ENCODE data around the gene RABGEF1. TPM values are rescaled to one million over a fixed set of nuclear protein-coding genes. Genes with fewer than 3 reads are reported as not detected.
A peak's percentile ranks its signal among the peaks of the same experiment; 100 is the strongest.
"Not testable (repeated sequence)": the region's sequence is repeated elsewhere in the genome, so short reads cannot be mapped to it uniquely, and the experiment has no call there.

Gene RABGEF1
- polyA plus RNA-seq, 4 donors: 9.7 to 22.3 (median 11.8) TPM

- 90 to 91% (median 91%) methylated on average over 5 of the region's 5 CpGs for WGBS, 3 donors
- Histone ChIP-seq H3K36me3 (ENCODE audit: control insufficient read depth in 3 of 3, insufficient read depth in 2 of 3, low read depth in 1 of 3, low read length in 3 of 3) (peaks cover 5 to 26% (median 7%) of the 10 kb centered on the region in 3 donors), H3K4me1 (ENCODE audit: control insufficient read depth in 3 of 3, insufficient read depth in 2 of 3, low read depth in 1 of 3, low read length in 2 of 3) (peaks cover 0 to 10% (median 0%) of the 10 kb centered on the region in 3 donors), H3K9me3 (ENCODE audit: control insufficient read depth in 2 of 2, insufficient read depth in 1 of 2, low read depth in 1 of 2, low read length in 1 of 2) (no peaks in the 10 kb centered on the region), H3K27me3 (ENCODE audit: control insufficient read depth in 3 of 3, insufficient read depth in 3 of 3, low read length in 3 of 3) (no peaks in the 10 kb centered on the region), H3K4me3 (ENCODE audit: low read depth in 1 of 3, low read length in 3 of 3) (no peak overlapping the region), H3K27ac (ENCODE audit: low read depth in 1 of 3, low read length in 2 of 3) (no peak overlapping the region)
- no peak for FAIRE-seq
- DNase-seq: peak; percentile 20 to 36
Measured at GRCh38 chr7:66779669-66780409, 39.3 kb downstream of the RABGEF1 start.

DNA sequence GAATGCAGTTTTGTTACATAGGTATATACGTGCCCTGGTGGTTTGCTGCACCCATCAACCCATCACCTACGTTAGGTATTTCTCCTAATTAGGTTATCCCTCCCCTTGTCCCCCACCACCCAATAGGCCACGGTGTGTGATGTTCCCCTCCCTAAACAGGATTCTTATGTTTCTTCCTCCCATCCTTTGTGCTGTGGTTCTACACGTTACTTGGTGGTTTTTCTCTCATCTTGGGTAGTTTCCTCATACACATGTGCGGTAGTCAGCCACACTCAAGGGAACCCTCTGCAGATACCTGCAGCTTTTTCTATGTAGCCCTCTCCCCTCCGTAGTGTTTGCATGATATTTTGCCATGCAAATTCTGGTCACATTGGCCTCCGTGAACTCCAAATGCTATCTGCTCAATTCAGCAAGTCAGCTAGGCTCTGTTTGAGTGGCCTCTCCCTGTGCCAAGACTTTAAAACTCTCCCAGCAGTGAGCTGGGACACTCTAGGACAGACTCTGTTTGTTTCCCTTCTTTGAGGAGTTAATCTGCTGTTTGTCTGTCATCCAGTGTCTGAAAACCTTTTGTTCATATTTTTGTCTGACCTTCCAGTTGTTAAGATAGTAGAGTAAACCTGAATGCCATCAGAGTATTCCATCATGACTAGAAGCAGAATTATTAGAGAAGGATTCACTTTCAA, 41.0 kb downstream of the RABGEF1 start:
- 83 to 88% (median 83%) methylated on average over 7 of the region's 7 CpGs for WGBS, 3 donors
- no peak for FAIRE-seq
- H3K27ac ChIP-seq (ENCODE audit: low read depth in 1 of 3, low read length in 2 of 3): no peak overlapping the region
- DNase-seq: no peak
- H3K9me3 ChIP-seq (ENCODE audit: control insufficient read depth in 2 of 2, insufficient read depth in 1 of 2, low read depth in 1 of 2, low read length in 1 of 2): no peaks in the 10 kb centered on the region
- no peaks in the 10 kb centered on the region for H3K27me3 ChIP-seq (ENCODE audit: control insufficient read depth in 3 of 3, insufficient read depth in 3 of 3, low read length in 3 of 3)
- peaks cover 0 to 5% (median 0%) of the 10 kb centered on the region in 3 donors for H3K4me1 ChIP-seq (ENCODE audit: control insufficient read depth in 3 of 3, insufficient read depth in 2 of 3, low read depth in 1 of 3, low read length in 2 of 3)
- no peak overlapping the region for H3K4me3 ChIP-seq (ENCODE audit: low read depth in 1 of 3, low read length in 3 of 3)
- peaks cover 3 to 24% (median 6%) of the 10 kb centered on the region in 3 donors for H3K36me3 ChIP-seq (ENCODE audit: control insufficient read depth in 3 of 3, insufficient read depth in 2 of 3, low read depth in 1 of 3, low read length in 3 of 3)

DNA sequence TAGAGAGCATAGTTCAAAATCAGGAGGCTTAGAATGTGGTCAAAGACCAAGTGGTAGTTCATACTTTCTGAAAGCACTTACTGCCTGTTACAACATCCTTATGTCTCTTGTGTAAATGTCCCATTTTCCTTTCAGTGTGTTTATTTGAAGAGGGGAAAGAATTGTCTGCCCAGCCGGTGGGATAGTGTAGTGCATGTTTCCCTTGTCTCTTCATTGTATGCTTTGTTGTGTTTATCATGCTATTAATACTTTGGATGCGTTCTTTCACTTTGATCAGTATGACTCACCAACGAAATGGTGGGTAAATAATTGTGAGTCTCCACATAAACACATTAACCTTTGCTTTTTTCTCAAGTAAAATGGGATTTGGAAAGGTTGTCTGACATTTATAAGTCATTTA, 42.3 kb downstream of the RABGEF1 start:
- peak; percentile 4 to 8 for DNase-seq
- not testable (repeated sequence) for FAIRE-seq
- 20 to 40% (median 24%) methylated on average over 3 of the region's 3 CpGs for WGBS, 3 donors

DNA sequence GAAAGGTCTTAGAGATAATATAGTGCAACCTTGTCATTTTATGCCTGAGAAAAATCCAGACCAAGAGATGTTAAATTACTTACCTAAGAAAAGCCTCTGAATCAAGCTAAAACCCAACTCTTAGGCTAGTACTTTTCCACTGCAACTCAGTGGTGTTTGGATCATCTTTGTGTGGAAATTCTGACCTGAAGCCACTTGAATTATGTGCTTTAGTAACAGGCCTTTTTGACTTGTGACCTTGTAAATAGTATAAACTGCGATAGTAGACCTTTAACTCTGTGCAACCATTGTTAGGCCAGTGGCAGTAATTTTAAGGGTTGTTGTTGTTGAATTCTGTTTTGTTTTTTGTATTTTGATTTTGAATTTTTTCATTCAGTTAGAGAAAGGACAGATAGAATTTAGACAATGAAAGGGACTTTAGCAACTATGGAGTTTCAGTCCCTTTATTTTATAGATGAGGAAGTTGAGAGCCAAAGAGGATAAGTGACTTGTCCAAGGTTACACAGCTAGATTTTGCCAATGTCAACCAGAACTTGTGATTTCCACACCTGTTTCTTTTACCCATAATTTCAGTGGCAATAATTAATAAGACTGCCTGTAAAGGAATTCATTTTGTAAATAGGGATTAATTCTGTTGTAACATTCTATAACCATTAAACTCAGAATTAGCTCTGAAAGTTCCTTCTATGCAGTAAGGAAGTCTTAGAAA, 43.5 kb downstream of the RABGEF1 start:
- not testable (repeated sequence) for H3K27ac ChIP-seq (ENCODE audit: low read depth in 1 of 3, low read length in 2 of 3); H3K27me3 ChIP-seq (ENCODE audit: control insufficient read depth in 3 of 3, insufficient read depth in 3 of 3, low read length in 3 of 3); FAIRE-seq; H3K4me1 ChIP-seq (ENCODE audit: control insufficient read depth in 3 of 3, insufficient read depth in 2 of 3, low read depth in 1 of 3, low read length in 2 of 3); DNase-seq; H3K4me3 ChIP-seq (ENCODE audit: low read depth in 1 of 3, low read length in 3 of 3); H3K9me3 ChIP-seq (ENCODE audit: control insufficient read depth in 2 of 2, insufficient read depth in 1 of 2, low read depth in 1 of 2, low read length in 1 of 2)
- 81 to 92% (median 85%) methylated on average over 1 of the region's 1 CpG for WGBS, 3 donors
- H3K36me3 ChIP-seq (ENCODE audit: control insufficient read depth in 3 of 3, insufficient read depth in 2 of 3, low read depth in 1 of 3, low read length in 3 of 3): peaks cover 4 to 34% (median 5%) of the 10 kb centered on the region in 3 donors

More for the DNA sequence above, 42.3 kb downstream of the RABGEF1 start:
- H3K36me3 ChIP-seq (ENCODE audit: control insufficient read depth in 3 of 3, insufficient read depth in 2 of 3, low read depth in 1 of 3, low read length in 3 of 3): peaks cover 5 to 32% (median 6%) of the 10 kb centered on the region in 3 donors
- H3K9me3 ChIP-seq (ENCODE audit: control insufficient read depth in 2 of 2, insufficient read depth in 1 of 2, low read depth in 1 of 2, low read length in 1 of 2); H3K4me3 ChIP-seq (ENCODE audit: low read depth in 1 of 3, low read length in 3 of 3); H3K27me3 ChIP-seq (ENCODE audit: control insufficient read depth in 3 of 3, insufficient read depth in 3 of 3, low read length in 3 of 3); H3K4me1 ChIP-seq (ENCODE audit: control insufficient read depth in 3 of 3, insufficient read depth in 2 of 3, low read depth in 1 of 3, low read length in 2 of 3); H3K27ac ChIP-seq (ENCODE audit: low read depth in 1 of 3, low read length in 2 of 3): not testable (repeated sequence)

- WGBS, 3 donors: 89 to 95% (median 93%) methylated on average over 6 of the region's 6 CpGs
- Histone ChIP-seq H3K27ac (ENCODE audit: low read depth in 1 of 3, low read length in 2 of 3) (no peak overlapping the region), H3K36me3 (ENCODE audit: control insufficient read depth in 3 of 3, insufficient read depth in 2 of 3, low read depth in 1 of 3, low read length in 3 of 3) (peaks cover 3 to 40% (median 8%) of the 10 kb centered on the region in 3 donors), H3K4me3 (ENCODE audit: low read depth in 1 of 3, low read length in 3 of 3) (no peak overlapping the region), H3K9me3 (ENCODE audit: control insufficient read depth in 2 of 2, insufficient read depth in 1 of 2, low read depth in 1 of 2, low read length in 1 of 2) (no peaks in the 10 kb centered on the region), H3K27me3 (ENCODE audit: control insufficient read depth in 3 of 3, insufficient read depth in 3 of 3, low read length in 3 of 3) (no peaks in the 10 kb centered on the region), H3K4me1 (ENCODE audit: control insufficient read depth in 3 of 3, insufficient read depth in 2 of 3, low read depth in 1 of 3, low read length in 2 of 3) (no peaks in the 10 kb centered on the region)
- no peak for DNase-seq
- no peak for FAIRE-seq
Measured at GRCh38 chr7:66790196-66790595, 49.7 kb downstream of the RABGEF1 start.

GRCh38 chr7:66790725-66791124, 50.2 kb downstream of the RABGEF1 start:
- DNase-seq: no peak
- Histone ChIP-seq H3K4me3 (ENCODE audit: low read depth in 1 of 3, low read length in 3 of 3) (no peak overlapping the region), H3K9me3 (ENCODE audit: control insufficient read depth in 2 of 2, insufficient read depth in 1 of 2, low read depth in 1 of 2, low read length in 1 of 2) (no peaks in the 10 kb centered on the region), H3K27me3 (ENCODE audit: control insufficient read depth in 3 of 3, insufficient read depth in 3 of 3, low read length in 3 of 3) (no peaks in the 10 kb centered on the region), H3K36me3 (ENCODE audit: control insufficient read depth in 3 of 3, insufficient read depth in 2 of 3, low read depth in 1 of 3, low read length in 3 of 3) (peaks cover 3 to 42% (median 8%) of the 10 kb centered on the region in 3 donors), H3K27ac (ENCODE audit: low read depth in 1 of 3, low read length in 2 of 3) (no peak overlapping the region), H3K4me1 (ENCODE audit: control insufficient read depth in 3 of 3, insufficient read depth in 2 of 3, low read depth in 1 of 3, low read length in 2 of 3) (no peaks in the 10 kb centered on the region)
- no peak for FAIRE-seq
- WGBS, 3 donors: 97 to 99% (median 98%) methylated on average over 3 of the region's 3 CpGs

DNA sequence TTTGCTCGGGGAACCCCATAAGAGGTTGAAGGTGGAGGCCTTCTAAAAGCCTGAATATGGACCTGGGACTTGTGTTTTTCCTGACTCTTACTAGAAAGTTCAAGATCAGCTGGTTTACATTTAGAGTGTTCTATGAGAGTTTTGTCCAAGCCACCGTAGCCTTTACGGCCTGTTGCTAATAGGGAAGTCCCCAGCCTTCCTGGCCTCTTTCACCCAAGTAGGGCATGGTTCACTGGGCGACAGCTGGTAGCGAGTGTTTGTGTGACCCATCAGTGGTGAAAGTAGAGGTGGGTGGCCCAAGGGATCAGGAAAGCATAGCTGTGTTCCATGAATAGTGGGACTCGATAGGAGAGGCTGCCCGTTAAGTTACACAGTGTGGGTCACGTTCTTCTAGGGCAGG, 60.1 kb downstream of the RABGEF1 start:
- no peak overlapping the region for H3K27ac ChIP-seq (ENCODE audit: low read depth in 1 of 3, low read length in 2 of 3)
- H3K9me3 ChIP-seq (ENCODE audit: control insufficient read depth in 2 of 2, insufficient read depth in 1 of 2, low read depth in 1 of 2, low read length in 1 of 2): no peaks in the 10 kb centered on the region
- no peaks in the 10 kb centered on the region for H3K27me3 ChIP-seq (ENCODE audit: control insufficient read depth in 3 of 3, insufficient read depth in 3 of 3, low read length in 3 of 3)
- H3K4me1 ChIP-seq (ENCODE audit: control insufficient read depth in 3 of 3, insufficient read depth in 2 of 3, low read depth in 1 of 3, low read length in 2 of 3): no peaks in the 10 kb centered on the region
- peaks cover 17 to 65% (median 34%) of the 10 kb centered on the region in 3 donors for H3K36me3 ChIP-seq (ENCODE audit: control insufficient read depth in 3 of 3, insufficient read depth in 2 of 3, low read depth in 1 of 3, low read length in 3 of 3)
- DNase-seq (no peak), FAIRE-seq (no peak)
- WGBS, 3 donors: 92 to 96% (median 94%) methylated on average over 8 of the region's 8 CpGs
- H3K4me3 ChIP-seq (ENCODE audit: low read depth in 1 of 3, low read length in 3 of 3): no peak overlapping the region

- WGBS, 3 donors: 81 to 95% (median 90%) methylated on average over 4 of the region's 4 CpGs
- DNase-seq (no peak), FAIRE-seq (no peak)
- H3K9me3 ChIP-seq (ENCODE audit: control insufficient read depth in 2 of 2, insufficient read depth in 1 of 2, low read depth in 1 of 2, low read length in 1 of 2): no peaks in the 10 kb centered on the region
- no peaks in the 10 kb centered on the region for H3K27me3 ChIP-seq (ENCODE audit: control insufficient read depth in 3 of 3, insufficient read depth in 3 of 3, low read length in 3 of 3)
- no peak overlapping the region for H3K4me3 ChIP-seq (ENCODE audit: low read depth in 1 of 3, low read length in 3 of 3)
- H3K36me3 ChIP-seq (ENCODE audit: control insufficient read depth in 3 of 3, insufficient read depth in 2 of 3, low read depth in 1 of 3, low read length in 3 of 3): peaks cover 22 to 65% (median 36%) of the 10 kb centered on the region in 3 donors
- H3K4me1 ChIP-seq (ENCODE audit: control insufficient read depth in 3 of 3, insufficient read depth in 2 of 3, low read depth in 1 of 3, low read length in 2 of 3): no peaks in the 10 kb centered on the region
- no peak overlapping the region for H3K27ac ChIP-seq (ENCODE audit: low read depth in 1 of 3, low read length in 2 of 3)
Measured at GRCh38 chr7:66804001-66804400, 63.5 kb downstream of the RABGEF1 start.
